PC-9 (cell line): ENCODE results near the gene UBE4A. TPM values are rescaled to one million over a fixed set of nuclear protein-coding genes. Genes with fewer than 3 reads are reported as not detected.

Source experiments
- Bru-seq: library from RNA; stranded (reverse); fragments of 400-500 nt; gene quantifications from one replicate; lab custom pipeline; 2021; lab: Mats Ljungman, UMichigan
- BruChase-seq, 2 experiments: library from RNA; stranded (reverse); fragments of 400-500 nt; gene quantifications; one replicate each; lab custom pipeline; 2021; lab: Mats Ljungman, UMichigan
- BruUV-seq: library from RNA; stranded (reverse); fragments of 400-500 nt; replicated peaks from 2 replicates; lab custom pipeline; 2021; lab: Mats Ljungman, UMichigan
- CTCF ChIA-PET: fragments of 300-600 bp; sonication (Branson Sonifier 250); formaldehyde crosslinking; loops from one replicate; lab custom pipeline; 2022; ENCODE audit warnings: antibody characterized with exemption; lab: Charles Lee
- POLR2A ChIA-PET: fragments of 300-600 bp; sonication (Branson Sonifier 250); formaldehyde crosslinking; loops from one replicate; lab custom pipeline; 2022; ENCODE audit warnings: antibody characterized with exemption; ENCODE audit not compliant: unreplicated experiment; lab: Charles Lee
- DNase-seq, 2 experiments: peaks; one replicate each; pipeline versions ENCODE4 v3.0.0 to v3.0.0-alpha.2; 2015 to 2022; ENCODE audit warnings: mixed read lengths in 1 of 2
- H2AFZ ChIP-seq: fragments of 200-600 bp; sonication (generic); 2 replicates; pipeline ENCODE4 v1.8.1; 2017; ENCODE audit warnings: antibody characterized with exemption
- H3F3A ChIP-seq: fragments of 200-600 bp; sonication (generic); 2 replicates; pipeline ENCODE4 v1.8.1; 2017; ENCODE audit warnings: antibody characterized with exemption, mild to moderate bottlenecking, low read depth; ENCODE audit not compliant: insufficient read depth
- H3K27ac ChIP-seq: fragments of 200-600 bp; sonication (generic); 2 replicates; pipeline ENCODE4 v1.6.1; 2016; ENCODE audit warnings: mixed run types
- H3K27me3 ChIP-seq: fragments of 200-600 bp; sonication (generic); 2 replicates; pipeline ENCODE4 v1.6.1; 2016; ENCODE audit warnings: low read depth, mixed run types; ENCODE audit not compliant: insufficient read depth
- H3K36me3 ChIP-seq: fragments of 200-600 bp; sonication (generic); 2 replicates; pipeline ENCODE4 v1.6.1; 2016; ENCODE audit warnings: low read depth, mixed run types
- H3K4me1 ChIP-seq: fragments of 200-600 bp; sonication (generic); replicated peaks from 2 replicates; pipeline ENCODE4 v1.6.1; 2016; ENCODE audit warnings: mixed run types; ENCODE audit not compliant: insufficient read depth
- H3K4me2 ChIP-seq: fragments of 200-600 bp; sonication (generic); 2 replicates; pipeline ENCODE4 v1.6.1; 2017; ENCODE audit warnings: mixed run types
- H3K4me3 ChIP-seq: fragments of 200-600 bp; sonication (generic); 2 replicates; pipeline ENCODE4 v1.6.1; 2016; ENCODE audit warnings: mixed run types
- H3K79me2 ChIP-seq: fragments of 200-600 bp; sonication (generic); 2 replicates; pipeline ENCODE4 v1.6.1; 2017; ENCODE audit warnings: low read depth, mixed run types
- H3K9me2 ChIP-seq: fragments of 200-600 bp; sonication (generic); 2 replicates; pipeline ENCODE4 v1.8.1; 2017; ENCODE audit warnings: mild to moderate bottlenecking; ENCODE audit not compliant: insufficient read depth
- H3K9me3 ChIP-seq: fragments of 200-600 bp; sonication (generic); 2 replicates; pipeline ENCODE4 v1.8.1; 2016; ENCODE audit warnings: low read depth; ENCODE audit not compliant: insufficient read depth
- H4K20me1 ChIP-seq: fragments of 200-600 bp; sonication (generic); 2 replicates; pipeline ENCODE4 v1.8.1; 2017; ENCODE audit not compliant: insufficient read depth
- EZH2 ChIP-seq: fragments of 200-600 bp; sonication (generic); IDR thresholded peaks from 2 replicates; pipeline ENCODE4 v1.8.0; 2017; ENCODE audit warnings: antibody characterized with exemption, low read depth
- intact Hi-C: fragments of 100-400 bp; cut with micrococcal nuclease; formaldehyde crosslinking; loops from one replicate; pipeline ENCODE4 v1.10.0; 2022; ENCODE audit not compliant: unreplicated experiment
- long read RNA-seq: library from polyadenylated mRNA; stranded (forward); transcript quantifications from one replicate; pipeline ENCODE4 v2.0.0, GENCODE V29; 2022
- total RNA-seq: library from RNA; stranded (reverse); gene quantifications from 2 replicates; pipeline ENCODE4 v1.2.3, GENCODE V29; 2021
- TF ChIP-seq, protein P1 (sequence below): fragments of 200-600 bp; sonication (generic); conservative IDR thresholded peaks from 2 replicates; pipeline ENCODE4 v1.6.1; 2017; ENCODE audit warnings: mixed run types, antibody characterized with exemption, mild to moderate bottlenecking, moderate library complexity

UBE4A gene, protein sequence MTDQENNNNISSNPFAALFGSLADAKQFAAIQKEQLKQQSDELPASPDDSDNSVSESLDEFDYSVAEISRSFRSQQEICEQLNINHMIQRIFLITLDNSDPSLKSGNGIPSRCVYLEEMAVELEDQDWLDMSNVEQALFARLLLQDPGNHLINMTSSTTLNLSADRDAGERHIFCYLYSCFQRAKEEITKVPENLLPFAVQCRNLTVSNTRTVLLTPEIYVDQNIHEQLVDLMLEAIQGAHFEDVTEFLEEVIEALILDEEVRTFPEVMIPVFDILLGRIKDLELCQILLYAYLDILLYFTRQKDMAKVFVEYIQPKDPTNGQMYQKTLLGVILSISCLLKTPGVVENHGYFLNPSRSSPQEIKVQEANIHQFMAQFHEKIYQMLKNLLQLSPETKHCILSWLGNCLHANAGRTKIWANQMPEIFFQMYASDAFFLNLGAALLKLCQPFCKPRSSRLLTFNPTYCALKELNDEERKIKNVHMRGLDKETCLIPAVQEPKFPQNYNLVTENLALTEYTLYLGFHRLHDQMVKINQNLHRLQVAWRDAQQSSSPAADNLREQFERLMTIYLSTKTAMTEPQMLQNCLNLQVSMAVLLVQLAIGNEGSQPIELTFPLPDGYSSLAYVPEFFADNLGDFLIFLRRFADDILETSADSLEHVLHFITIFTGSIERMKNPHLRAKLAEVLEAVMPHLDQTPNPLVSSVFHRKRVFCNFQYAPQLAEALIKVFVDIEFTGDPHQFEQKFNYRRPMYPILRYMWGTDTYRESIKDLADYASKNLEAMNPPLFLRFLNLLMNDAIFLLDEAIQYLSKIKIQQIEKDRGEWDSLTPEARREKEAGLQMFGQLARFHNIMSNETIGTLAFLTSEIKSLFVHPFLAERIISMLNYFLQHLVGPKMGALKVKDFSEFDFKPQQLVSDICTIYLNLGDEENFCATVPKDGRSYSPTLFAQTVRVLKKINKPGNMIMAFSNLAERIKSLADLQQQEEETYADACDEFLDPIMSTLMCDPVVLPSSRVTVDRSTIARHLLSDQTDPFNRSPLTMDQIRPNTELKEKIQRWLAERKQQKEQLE
- 24.9 and 30.9 TPM in 2 replicates for total RNA-seq
- Bru-seq, nascent RNA: percentile 77 among the genes with signal in this experiment
- percentile 86 among the genes with signal in this experiment for BruChase-seq, experiment 1, labeled RNA remaining after a 2-hour chase
- BruChase-seq, experiment 2, labeled RNA remaining after a 6-hour chase: percentile 91 among the genes with signal in this experiment
- long read RNA-seq, full-length matches to known transcripts: 9 of 19 reads
- long read RNA-seq, partial matches to known transcripts: 4 of 19 reads
- long read RNA-seq, other reads (novel, unspliced or antisense): 6 of 19 reads

- intact Hi-C loops: no loop called here
- ChIA-PET CTCF (interaction anchor here (0.7 kb wide), 1 partner anchor 161 kb away, joined by 3 read pairs; no protein-coding TSS in a partner anchor), POLR2A (interaction anchor here (0.6 kb wide), 2 partner anchors 117 to 499 kb away, joined by 3 to 4 read pairs; no protein-coding TSS in a partner anchor)
- Histone ChIP-seq H3K4me3 (peak within 1 kb of the TSS; percentile 85), H3K4me2 (peak within 1 kb of the TSS; percentile 96), H3K4me1 (peaks cover 16% of the 10 kb centered on the region; the same call in 1 of the 2 replicates), H3K9me3 (no peaks in the 10 kb centered on the region), H3F3A (peaks cover 21% of the 10 kb centered on the region; the same call in 1 of the 2 replicates), H3K27me3 (no peaks in the 10 kb centered on the region), H3K9me2 (no peaks in the 10 kb centered on the region), H4K20me1 (peaks cover 7% of the 10 kb centered on the region), H3K79me2 (peaks cover 39% of the 10 kb centered on the region), H3K27ac (0 out of 2 replicates have a peak within 1 kb of the TSS, but pooled peaks have one; percentile 25), H2AFZ (peak within 1 kb of the TSS; percentile 99), H3K36me3 (peaks cover under 1% of the 10 kb centered on the region; the same call in 1 of the 2 replicates)
- peak; percentile 81 to 89 for DNase-seq
- TF ChIP-seq, protein P1, sequence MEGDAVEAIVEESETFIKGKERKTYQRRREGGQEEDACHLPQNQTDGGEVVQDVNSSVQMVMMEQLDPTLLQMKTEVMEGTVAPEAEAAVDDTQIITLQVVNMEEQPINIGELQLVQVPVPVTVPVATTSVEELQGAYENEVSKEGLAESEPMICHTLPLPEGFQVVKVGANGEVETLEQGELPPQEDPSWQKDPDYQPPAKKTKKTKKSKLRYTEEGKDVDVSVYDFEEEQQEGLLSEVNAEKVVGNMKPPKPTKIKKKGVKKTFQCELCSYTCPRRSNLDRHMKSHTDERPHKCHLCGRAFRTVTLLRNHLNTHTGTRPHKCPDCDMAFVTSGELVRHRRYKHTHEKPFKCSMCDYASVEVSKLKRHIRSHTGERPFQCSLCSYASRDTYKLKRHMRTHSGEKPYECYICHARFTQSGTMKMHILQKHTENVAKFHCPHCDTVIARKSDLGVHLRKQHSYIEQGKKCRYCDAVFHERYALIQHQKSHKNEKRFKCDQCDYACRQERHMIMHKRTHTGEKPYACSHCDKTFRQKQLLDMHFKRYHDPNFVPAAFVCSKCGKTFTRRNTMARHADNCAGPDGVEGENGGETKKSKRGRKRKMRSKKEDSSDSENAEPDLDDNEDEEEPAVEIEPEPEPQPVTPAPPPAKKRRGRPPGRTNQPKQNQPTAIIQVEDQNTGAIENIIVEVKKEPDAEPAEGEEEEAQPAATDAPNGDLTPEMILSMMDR: no peak
- no peak for TF ChIP-seq EZH2
- no TSS peak for BruUV-seq
These were observed at the start of gene UBE4A for GRCh38 chr11:118359295-118359958. Gene UBE4A (plus strand): TSS chr11:118359600. CDS start chr11:118365081, 5,481 bp downstream.

DNA sequence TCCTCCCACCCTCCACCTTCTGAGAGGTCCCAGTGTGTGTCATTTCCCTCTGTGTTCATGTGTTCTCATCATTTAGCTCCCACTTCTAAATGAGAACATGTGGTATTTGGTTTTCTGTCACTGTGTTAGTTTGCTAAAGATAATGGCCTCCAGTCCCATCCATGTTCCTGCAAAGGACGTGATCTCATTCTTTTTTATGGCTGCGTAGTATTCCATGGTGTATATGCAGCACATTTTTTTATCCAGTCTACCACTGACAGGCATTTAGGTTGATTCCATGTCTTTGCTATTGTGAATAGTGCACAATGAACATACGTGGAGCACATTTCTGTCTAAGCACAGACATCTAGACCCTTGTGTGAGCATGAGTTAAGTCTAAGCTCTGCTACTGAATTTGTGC lies 49.1 kb upstream of the UBE4A start:
- Histone ChIP-seq H3K4me3 (no peak overlapping the region), H3F3A (peaks cover 6% of the 10 kb centered on the region; the same call in 1 of the 2 replicates), H4K20me1 (no peaks in the 10 kb centered on the region), H3K36me3 (no peaks in the 10 kb centered on the region), H3K4me1 (peaks cover 40% of the 10 kb centered on the region), H2AFZ (no peak overlapping the region), H3K9me2 (no peaks in the 10 kb centered on the region), H3K27me3 (no peaks in the 10 kb centered on the region), H3K4me2 (0 out of 2 replicates have a peak overlapping the region, but pooled peaks have one; percentile 20), H3K79me2 (no peaks in the 10 kb centered on the region), H3K9me3 (no peaks in the 10 kb centered on the region), H3K27ac (no peak overlapping the region)
- intact Hi-C loops: no loop called here
- no TSS peak for BruUV-seq
- TF ChIP-seq EZH2: no peak
- TF ChIP-seq, protein P1: no peak
- DNase-seq: no peak
- ChIA-PET CTCF (interaction anchor here (0.6 kb wide), 1 partner anchor 57 kb away, joined by 5 read pairs; no protein-coding TSS in a partner anchor), POLR2A (no interaction called here)
